Measurements from ENCODE around the gene MACROH2A1.

MACROH2A1 gene

GRCh38 chr5:135360278-135361274, 38.5 kb downstream of the MACROH2A1 start:
- no peaks in the 10 kb centered on the region for H3K27me3 ChIP-seq (ENCODE audit: low read depth, low read length)
- peaks cover 9% of the 10 kb centered on the region for H3K36me3 ChIP-seq (replicated peaks; ENCODE audit: low read depth, low read length)
- no peaks in the 10 kb centered on the region for H4K20me1 ChIP-seq (ENCODE audit: insufficient read depth, low read length)
- TF ChIP-seq EZH2phosphoT487 (IDR thresholded peaks at IDR 0.05; ENCODE audit: low read depth) (no peak), CTCF (IDR thresholded peaks at IDR 0.05; ENCODE audit: low read depth, low read length) (no peak)
- no peaks in the 10 kb centered on the region for H3K9me3 ChIP-seq (ENCODE audit: insufficient read depth, low read length)
- H3K4me1 ChIP-seq (ENCODE audit: low read length) = no peaks in the 10 kb centered on the region
- no peak overlapping the region for H3K4me2 ChIP-seq (ENCODE audit: low read length)
- no peaks in the 10 kb centered on the region; the same call in 1 of the 2 replicates for H3K79me2 ChIP-seq (ENCODE audit: low read length)
- no peak overlapping the region for H3K27ac ChIP-seq (ENCODE audit: low read length)
- H3K9ac ChIP-seq (ENCODE audit: low read length) = no peak overlapping the region
- no peak overlapping the region for H3K4me3 ChIP-seq (ENCODE audit: low read length)
- no peak overlapping the region for H2AFZ ChIP-seq (ENCODE audit: low read depth, low read length)

- Histone ChIP-seq H3K9me3 (ENCODE audit: insufficient read depth, low read length) (no peaks in the 10 kb centered on the region), H3K9ac (ENCODE audit: low read length) (no peak overlapping the region), H2AFZ (ENCODE audit: low read depth, low read length) (no peak overlapping the region), H3K79me2 (ENCODE audit: low read length) (no peaks in the 10 kb centered on the region; the same call in 1 of the 2 replicates), H3K27me3 (ENCODE audit: low read depth, low read length) (no peaks in the 10 kb centered on the region), H3K4me2 (ENCODE audit: low read length) (no peak overlapping the region), H3K4me1 (ENCODE audit: low read length) (no peaks in the 10 kb centered on the region), H3K36me3 (replicated peaks; ENCODE audit: low read depth, low read length) (peaks cover 9% of the 10 kb centered on the region), H3K4me3 (ENCODE audit: low read length) (no peak overlapping the region), H4K20me1 (ENCODE audit: insufficient read depth, low read length) (no peaks in the 10 kb centered on the region), H3K27ac (ENCODE audit: low read length) (no peak overlapping the region)
- TF ChIP-seq CTCF (IDR thresholded peaks at IDR 0.05; ENCODE audit: low read depth, low read length) = no peak
- TF ChIP-seq EZH2phosphoT487 (IDR thresholded peaks at IDR 0.05; ENCODE audit: low read depth) = no peak
Measured at GRCh38 chr5:135359374-135360165, 39.5 kb downstream of the MACROH2A1 start.

- no peak overlapping the region for H2AFZ ChIP-seq (ENCODE audit: low read depth, low read length)
- H3K27me3 ChIP-seq (ENCODE audit: low read depth, low read length) = no peaks in the 10 kb centered on the region
- H3K79me2 ChIP-seq (ENCODE audit: low read length) = no peaks in the 10 kb centered on the region
- 0 out of 2 replicates have a peak, but pooled peaks cover 2% of the 10 kb centered on the region for H4K20me1 ChIP-seq (ENCODE audit: insufficient read depth, low read length)
- no peak for TF ChIP-seq CTCF (IDR thresholded peaks at IDR 0.05; ENCODE audit: low read depth, low read length)
- TF ChIP-seq EZH2phosphoT487 (IDR thresholded peaks at IDR 0.05; ENCODE audit: low read depth) = no peak
- no peak overlapping the region for H3K4me2 ChIP-seq (ENCODE audit: low read length)
- no peak overlapping the region for H3K27ac ChIP-seq (ENCODE audit: low read length)
- no peak overlapping the region for H3K4me3 ChIP-seq (ENCODE audit: low read length)
- peaks cover 9% of the 10 kb centered on the region for H3K36me3 ChIP-seq (replicated peaks; ENCODE audit: low read depth, low read length)
- no peak overlapping the region for H3K9ac ChIP-seq (ENCODE audit: low read length)
- no peaks in the 10 kb centered on the region for H3K9me3 ChIP-seq (ENCODE audit: insufficient read depth, low read length)
- no peaks in the 10 kb centered on the region for H3K4me1 ChIP-seq (ENCODE audit: low read length)
Measured at GRCh38 chr5:135357685-135358084, 41.3 kb downstream of the MACROH2A1 start.

Measured in OCI-LY3 (cell line).